Activated CD4-positive, alpha-beta T cell treated with anti-CD3 and anti-CD28 coated beads, Interleukin-2, amount 50 U/mL, for 48 hours (primary cell): ENCODE data around the gene USH1C.

Experiments used
- DNase-seq, 2 experiments: peaks; one replicate each; pipeline ENCODE4 v3.0.0-alpha.2; 2020

The USH1C gene

DNA sequence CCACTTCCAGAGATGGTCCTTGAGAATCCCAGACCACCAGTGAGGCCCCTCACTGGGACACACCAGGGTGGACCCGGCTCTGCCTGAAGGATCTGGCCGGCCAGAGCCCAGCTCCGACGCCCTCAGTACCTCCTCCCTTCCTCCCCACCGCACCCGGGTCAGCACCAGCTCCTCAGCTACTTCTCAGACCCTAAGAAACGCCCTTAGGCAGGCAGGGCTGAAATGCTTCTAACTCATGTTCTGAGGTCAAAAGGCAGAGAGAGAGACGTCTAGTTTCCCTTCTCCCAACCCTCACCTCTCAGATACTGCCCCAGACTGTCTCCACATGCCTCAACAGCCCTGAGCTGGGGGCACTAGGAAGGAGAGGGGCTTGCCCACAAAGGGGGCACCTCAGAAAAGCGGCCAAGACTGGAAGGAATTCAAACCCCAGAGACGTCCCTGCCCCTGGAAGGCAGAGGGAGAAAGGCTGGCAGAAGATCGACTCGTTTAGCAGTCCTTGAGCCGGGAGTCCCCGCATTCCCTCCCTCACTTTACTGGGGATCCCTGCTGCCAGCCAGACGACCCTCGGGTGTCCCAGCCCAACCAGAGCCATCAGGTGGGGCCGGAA lies 539 bp downstream of the USH1C start:
- no peak for DNase-seq

DNA sequence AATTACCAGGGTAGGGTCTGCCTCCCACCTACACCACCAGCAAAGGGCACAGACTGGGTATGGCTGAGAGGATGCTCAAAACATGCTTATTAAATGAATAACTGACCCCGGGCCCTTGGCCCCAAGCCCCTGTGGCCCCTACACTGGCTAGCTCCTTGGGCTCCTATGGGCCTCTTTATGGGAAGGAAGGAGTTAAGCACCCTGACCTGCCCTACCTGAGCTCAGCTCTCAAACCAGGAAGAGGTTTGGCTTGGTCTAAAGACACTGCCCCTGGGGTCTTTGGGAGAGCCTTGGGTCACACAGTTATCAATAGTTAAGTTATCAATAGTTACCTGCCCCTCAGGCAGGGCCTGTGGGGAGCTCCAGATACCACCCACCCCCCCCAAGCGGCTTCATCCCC lies 1.2 kb downstream of the USH1C start:
- no peak for DNase-seq

DNA sequence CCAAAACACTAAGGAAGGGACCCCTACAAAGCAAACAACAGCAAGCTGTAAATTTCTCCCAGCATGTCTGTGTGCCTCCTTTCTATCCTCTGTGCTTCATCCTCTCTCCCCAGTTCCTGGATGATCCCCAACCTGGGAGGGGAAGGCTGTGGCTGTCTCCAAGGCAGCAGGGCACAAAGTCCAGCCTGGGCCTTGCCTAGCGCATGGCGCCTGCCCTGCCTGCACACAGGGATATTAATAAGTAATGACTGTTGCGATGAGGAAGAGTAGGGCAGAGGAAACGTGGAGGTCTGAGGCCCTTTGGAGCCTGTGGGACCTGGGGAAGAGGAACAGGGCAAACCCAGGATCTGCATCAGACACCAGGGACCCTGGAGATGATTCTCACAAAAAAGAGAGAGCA lies 2.0 kb downstream of the USH1C start:
- no peak for DNase-seq

DNA sequence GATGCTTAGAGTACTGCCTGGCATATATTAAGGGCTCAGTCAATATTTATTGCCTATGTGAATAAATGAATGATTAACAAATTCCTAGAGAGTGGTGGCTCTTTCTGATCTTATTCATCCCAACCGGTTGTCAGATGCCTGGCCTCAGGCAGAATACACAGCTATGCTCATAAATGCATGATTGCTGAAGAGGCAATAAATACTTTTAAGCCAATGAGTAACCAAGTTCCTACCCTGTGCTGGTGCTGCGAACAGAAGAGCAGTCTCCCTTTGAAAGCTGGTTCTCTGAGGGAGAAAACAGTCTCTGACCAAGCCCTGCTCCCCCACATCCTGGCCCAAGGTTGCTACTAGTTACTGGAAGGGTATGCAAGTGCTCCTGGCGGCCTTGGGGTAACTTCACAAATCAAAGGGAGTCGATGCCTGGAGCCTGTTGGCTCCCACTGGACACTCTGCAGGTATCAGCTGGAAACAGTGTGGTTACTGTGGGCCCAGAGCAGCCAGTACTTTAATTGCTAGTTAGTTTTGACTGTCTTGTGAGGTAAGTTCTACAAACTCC lies 2.8 kb downstream of the USH1C start:
- no peak for DNase-seq

DNA sequence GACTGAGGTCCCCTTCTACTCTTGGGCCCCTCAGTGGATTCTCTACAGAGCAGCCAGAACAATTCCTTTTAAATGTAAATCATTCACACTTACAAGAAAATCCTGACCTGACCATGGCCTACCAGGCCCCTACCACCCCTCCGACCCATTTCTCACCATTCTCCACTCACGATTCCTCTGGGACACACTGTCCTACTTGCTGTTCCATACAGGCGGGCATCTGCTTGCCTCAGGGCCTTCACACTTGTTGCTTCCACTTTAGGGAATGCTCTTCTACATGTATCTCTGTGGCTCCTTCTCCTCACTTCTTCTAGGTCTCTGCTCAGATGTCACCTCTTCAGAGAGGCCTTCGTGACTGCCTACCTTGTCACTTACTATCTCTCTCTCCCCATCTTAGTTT lies 3.4 kb downstream of the USH1C start:
- DNase-seq = no peak

DNA sequence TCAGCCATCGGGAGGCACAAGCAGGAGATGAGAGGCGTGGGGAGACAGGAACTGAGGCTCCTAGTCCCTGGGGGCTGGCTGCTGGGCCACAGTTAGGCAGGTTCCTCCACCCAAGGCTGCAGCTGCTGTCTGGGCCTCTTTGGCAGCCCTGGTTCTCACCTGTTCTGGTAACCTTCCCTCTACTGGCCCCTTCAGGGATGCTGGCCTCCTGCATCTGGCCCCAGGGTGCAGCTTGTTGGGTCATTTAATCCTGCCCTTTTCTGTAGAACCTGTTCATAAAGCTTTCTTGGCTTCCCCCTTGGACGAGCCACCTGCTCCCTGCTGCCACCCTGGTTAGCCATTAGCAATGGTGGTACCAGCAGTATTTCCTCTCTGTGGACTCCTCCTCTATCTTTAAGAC lies 5.5 kb downstream of the USH1C start:
- no peak for DNase-seq

DNA sequence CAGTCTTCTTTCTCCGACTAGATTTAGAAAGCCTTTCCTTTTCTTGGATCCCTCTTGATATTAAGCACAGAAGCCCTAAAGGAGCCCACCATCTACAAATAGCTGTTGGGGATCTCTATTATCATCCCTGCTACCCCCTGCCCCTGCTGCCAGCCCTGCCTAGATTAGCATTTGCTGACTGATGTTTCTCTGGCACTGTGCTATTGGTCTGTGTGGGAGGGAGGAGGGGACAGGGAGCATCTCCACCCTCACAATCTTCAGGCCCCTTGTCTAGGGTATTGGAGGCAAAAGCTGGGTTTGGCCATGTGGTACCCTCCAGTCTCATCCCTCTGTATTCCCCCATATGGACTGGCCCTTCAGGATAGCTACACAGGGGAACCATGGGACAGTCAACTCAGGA lies 6.2 kb downstream of the USH1C start:
- no peak for DNase-seq

DNA sequence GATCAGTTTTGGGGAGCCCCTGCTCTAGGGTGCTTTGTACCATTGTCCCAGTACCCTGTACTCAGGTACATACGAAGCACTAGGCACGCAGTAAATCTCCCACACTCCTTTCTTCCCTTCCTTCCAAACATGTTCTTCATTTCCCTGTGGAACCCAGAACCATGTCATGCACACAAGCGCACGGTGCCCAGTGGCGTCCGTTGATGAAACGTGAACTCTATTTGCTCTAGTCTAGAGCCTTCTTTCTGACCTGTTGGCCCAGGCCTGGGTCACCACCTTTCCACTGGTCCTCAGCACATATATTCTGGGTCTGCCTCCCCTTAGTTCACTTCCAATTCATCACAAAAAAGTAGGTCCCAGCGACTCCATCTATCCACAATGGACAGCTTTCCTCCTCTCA lies 7.0 kb downstream of the USH1C start:
- no peak for DNase-seq

DNA sequence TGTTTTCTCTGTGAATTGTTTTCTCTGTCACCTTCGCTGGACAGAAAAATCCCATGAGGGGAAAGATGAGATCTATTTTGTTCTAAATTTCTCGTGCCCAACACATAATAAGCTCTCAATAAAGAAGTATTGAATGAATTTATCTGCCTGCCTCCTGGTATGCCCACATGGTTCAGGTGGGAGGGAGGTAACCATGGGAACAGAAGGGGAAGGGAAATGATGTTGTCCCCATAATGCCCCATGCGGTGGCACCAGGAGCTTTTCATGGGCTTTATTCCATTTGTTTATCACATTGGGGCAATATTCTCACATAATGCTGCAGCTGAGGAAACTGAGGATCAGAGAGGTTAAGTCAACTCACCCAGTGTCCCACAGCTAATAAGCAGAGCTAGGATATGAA lies 8.7 kb downstream of the USH1C start:
- no peak for DNase-seq

DNA sequence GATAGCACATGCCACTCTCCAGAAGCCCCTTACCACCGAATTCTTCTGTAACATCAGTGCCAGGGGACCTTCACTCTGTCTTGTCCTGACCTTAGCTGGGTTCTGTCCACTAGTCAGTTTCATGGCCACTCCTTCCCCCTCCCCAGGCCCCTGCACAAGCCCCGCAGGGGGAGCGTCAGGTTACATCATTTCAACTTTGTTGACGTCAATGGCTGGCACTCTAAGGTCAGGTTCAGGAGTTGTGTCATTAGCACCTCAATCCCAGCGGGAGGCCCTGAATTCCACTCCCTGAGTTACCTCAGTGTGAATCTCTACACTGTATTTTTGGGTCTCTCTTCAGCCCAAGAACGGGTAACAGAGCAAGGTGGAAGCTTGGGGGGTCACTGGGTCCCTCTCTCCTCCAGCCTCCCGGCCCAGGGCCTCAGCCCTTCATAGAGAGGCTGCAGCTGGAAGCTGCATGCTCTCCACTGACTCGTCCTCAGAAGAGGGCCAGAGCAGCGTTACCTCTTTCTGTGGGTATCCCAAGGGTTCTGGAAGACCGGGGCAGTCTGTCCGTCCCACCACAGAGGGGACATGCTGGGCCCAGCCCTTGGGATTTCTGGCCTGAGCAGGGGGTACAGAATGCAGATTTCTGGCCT lies 10.3 kb downstream of the USH1C start:
- no peak for DNase-seq

DNA sequence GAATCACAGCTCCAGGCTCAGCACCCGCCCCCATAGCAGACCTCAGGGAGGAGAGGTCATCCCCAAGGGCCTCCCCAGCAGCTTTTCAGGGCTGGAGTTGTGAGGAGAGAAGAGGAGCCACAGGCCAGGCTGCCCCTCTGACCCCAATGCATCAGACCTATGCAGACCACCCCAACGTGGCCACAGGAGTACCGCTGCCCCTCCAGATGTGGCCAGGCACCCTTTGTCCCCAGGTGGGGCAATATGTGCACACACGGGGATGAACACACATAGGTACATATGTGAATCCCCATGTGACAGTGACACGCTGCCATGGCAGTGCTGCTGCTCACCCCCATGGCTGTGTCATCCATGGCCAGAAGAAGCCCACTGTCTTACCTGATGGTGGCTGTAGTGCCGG lies 10.9 kb downstream of the USH1C start:
- no peak for DNase-seq

DNA sequence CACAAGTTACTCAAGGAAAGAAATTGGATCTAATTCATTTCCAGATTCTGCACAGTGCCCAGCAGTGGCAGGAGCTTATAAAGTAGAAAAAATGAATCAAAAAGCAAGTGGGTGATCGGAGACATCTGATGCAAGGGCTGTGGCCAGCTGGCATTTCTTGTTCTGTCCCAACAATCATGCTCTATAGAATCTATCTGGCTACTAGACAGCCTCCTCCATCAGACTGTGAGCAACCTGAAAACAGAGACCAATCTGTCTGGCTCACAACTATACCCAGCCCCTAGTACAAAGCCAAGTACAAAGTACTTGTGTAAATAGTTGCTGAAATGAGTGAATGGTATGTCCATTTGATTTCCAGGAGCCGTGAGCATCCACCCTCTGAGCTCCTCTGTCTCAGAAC lies 11.4 kb downstream of the USH1C start:
- DNase-seq = no peak

DNA sequence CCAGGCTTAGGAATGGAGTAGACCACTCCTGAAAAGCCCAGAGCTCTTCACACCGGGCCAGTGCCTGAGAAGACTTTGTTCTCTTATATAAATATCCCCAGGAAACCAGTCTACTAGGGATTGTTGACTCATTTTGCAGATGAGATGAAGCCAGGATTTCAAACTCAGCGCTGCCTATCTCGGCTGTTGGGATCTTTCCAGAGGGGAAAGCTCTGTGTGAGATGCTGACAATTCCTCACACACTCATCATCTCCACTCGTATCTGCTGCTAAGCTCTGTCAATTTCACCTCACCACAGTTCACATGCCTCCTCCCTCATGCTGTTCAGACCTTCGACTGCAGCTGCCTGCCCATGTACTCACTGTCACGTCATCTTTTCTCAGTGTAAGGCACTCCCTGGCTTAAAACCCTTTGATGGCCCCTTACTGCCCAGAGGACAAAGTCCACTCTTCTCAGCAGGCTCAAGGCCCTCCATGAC lies 12.5 kb downstream of the USH1C start:
- no peak for DNase-seq

DNA sequence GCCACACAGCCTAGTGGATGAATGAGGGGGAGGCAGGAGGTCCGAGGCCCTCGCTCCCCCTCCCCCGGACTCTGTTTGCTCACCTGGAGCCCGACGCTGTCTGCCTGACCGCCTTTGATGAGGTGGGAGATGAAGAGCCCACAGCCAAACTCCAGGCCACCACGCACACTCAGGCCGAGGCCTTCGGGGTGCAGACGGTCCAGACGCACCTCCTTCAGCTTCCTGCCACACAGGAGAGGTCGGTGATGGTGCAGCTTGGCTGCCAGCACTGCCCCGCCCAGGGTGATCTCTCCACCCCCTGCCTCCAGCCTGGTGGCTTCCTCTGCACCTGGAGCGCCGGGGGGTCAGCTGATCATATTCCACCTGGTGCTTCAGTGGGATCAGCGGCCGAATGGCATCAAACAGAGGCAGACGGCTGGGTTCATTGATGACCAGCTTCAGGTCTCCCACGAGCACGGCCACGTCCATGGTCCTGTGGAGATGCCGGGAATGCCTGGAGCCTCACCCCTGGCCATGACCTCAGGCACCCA lies 13.1 kb downstream of the USH1C start:
- DNase-seq = no peak

DNA sequence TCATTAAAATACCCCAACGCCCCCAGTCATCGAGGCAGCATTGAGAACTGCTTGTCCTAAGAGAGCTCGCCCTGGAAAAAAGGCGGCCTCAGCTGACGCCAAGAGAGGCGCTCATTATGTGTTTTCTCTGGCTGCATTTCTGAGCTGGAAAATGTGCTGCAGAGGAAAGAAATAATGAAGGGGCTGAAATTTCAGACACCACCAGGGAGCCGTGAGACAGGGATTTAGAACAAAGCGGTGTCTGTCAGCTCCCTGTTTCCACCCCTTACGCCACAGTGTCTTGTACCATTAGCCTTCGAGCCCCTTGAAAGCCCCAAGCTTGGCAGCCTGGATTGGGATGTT lies 14.4 kb downstream of the USH1C start:
- DNase-seq = no peak

DNA sequence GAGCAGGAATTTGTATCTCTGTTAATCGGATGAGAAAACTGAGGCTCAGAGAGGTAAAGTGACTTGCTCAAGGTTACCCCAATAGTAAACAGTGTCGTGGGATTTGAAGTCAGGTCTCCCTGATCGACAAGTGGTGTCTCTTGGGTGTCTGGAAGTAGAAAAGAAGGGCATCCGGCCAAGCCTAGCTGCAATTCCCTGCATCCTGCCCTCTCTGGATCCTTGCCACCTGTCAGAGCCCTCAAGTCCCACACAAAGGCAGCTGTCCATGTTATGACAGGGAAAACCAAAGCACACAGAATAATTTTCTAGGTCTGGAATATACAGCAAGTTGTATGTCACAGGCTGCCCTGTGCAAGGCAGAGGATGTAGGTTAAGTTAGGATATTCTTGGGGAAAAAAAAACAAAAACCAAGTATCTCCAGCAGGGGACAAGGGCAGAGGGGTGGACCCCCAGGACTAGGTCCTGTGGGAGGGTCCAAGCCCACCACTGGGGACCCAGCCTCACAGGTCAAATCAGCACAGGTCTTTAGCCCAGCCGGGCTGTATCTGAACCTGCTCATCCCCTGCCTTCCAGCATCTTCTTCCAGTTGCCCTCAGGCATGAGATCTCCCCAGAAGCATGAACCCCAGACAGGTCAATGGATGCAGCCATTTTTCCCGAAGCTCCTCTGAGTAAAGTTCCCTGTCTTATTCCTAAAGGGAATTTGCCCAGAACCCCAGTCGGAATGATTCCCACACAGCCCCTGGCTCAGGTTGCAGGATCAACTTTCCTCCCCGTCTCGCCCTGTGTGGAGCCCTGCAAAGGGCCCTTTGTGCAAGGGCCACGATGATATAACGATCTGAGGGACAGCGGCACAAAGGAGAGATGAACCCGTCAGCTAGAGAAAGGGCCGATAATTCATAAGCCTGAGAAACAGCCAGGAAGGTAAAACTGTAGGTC lies 15.0 kb downstream of the USH1C start:
- no peak for DNase-seq

DNA sequence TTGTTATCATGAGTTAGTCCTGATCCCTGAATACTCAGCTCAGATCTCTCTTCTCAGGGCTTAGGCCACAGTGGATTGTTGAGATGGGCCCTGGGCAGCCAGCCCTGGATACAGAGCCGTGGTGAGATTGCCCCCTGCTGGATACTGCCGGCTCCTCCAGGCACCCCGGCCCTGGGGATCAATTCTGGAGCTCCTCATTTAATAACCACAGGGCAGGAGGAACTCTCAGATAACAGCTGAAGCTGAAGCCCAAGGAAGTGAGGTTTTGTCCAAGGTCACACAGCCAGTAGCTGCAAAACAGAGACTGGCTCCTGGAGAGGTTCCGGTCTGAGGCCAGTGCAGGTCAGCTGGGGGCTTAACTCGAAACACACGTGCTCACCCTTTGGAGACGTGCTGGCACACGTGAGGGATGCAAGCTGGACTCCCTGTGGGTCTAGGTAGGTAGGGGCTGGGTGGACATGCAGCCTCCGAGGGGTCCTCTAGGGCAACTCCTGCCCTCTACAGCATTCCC lies 16.0 kb downstream of the USH1C start:
- peak; percentile 66 to 68 for DNase-seq

DNA sequence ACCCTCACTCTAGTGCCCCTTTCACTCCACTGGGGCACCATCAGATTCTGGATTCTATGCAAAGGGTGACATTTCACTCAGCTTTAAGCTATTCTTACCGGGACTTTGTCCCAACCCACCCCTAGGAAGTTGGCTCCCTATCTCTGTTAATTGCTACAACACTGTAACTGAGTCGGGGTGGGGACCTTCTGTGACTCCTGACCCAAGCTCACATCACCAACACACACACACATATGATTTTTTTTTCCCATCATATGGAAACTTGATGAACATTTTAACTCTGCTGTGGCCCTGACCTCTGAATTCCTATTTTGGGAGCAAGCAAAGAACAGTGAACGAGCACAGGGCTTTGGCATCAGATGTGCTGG lies 16.6 kb downstream of the USH1C start:
- no peak for DNase-seq

DNA sequence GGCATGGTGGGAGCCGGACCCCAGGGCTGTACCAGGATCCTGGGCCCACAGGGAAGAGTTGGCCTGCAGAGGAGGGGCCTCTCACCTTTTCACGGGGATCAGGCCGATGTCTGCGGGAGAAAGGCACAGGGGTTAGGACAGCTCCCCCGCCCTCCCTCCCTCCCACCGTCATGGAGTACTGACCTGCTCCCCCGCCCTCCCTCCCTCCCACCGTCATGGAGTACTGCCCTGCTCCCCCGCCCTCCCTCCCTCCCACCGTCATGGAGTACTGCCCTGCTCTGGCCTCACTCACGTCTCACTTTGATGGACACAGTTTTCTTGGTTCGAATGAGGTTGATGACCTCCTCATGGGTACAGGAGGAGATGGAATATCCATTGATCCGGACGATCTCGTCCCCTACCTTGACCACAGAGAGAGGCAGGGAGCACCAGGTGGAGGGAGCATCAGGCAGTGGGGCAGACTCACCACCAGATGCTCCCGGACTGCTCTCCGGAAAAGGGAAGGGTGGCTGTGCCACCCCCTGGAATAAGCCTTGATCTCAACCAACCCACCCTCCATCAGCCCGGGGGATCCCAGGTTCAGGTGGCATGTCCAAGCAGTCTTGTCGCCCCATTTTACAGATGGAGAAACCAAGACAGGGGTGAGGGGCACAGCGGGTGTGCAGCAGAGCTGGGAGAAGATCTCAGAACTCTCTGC lies 17.1 kb downstream of the USH1C start:
- no peak for DNase-seq

DNA sequence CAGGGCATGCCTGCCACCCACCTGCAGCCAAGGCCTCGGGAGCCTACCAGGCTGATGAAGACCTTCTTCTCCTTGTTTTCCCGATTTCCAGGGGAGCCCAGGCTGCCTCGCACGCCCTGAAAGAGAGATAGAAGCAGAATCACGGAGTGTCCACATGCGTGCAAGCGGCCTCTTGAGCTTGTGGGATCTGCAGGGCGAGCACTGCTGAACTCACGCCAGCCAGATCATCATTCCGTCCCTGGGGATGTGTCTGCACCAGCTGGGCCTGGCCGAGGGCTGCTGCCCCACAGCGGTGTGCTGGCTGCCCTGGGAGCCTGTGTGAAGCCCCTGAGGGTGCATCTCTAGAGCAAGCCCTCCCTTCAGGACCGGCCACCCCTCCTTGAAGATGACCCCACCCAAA lies 17.9 kb downstream of the USH1C start:
- DNase-seq = no peak

DNA sequence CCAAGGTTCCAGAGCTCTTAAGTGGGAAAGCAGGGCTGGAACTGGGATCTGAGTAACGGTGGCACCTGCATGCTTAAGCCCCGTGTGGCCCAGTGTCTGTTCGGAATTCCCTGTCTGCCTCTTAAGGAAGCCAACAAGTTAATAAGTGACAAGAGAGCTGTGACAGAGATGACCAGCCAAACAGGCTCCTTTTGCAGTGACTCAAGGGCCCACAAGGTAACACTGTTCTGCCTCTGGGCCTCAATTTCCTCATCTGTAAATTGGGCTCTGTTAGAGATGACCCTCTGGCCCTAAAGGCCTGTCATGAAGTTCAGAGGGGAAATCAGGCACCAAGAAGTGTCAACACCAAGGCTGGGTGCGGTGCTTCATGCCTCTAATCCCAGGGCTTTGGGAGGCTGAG lies 18.6 kb downstream of the USH1C start:
- no peak for DNase-seq

DNA sequence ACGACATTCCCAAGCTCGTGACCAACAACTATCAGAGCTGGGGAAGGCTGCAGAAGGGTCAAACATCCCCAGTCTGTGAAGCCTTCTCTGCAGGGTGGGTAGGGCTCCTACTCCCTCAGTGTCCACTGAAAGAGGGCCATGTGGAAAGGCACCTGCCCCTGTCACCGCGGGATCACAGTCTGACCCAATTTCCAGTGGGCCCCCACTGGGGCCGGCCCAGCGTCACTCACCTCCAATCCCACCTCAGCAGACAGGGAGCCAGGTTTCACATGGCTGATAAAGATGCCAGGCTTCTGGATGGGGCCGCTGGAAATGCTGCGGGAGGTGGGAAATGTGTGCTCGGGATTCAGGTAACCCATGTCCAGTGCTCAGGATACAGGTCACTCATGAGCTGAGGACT lies 20.0 kb downstream of the USH1C start:
- no peak for DNase-seq

DNA sequence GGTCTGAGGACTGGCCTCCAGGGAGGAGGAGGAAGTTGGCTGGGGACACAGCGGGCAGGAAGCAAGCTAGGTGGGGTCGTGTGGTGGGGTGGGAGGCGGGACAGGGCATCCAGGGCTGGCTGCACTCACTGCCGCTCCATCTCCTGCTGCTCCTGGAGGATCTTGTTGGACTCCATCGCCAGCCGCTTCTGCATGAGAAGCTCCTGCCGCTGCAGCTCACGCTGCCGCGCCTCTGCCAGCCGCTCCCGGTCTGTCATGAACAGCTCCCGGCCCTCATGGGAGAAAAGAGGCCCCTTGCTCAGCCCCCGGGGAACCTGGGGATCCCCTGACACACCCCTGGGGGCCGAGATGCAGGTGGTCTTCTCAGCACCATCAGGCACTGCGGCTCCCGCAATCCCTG lies 21.6 kb downstream of the USH1C start:
- no peak for DNase-seq
